Endothelial cell of umbilical vein (primary cell): Measurements from ENCODE around the gene TTC17. TPM values are rescaled to one million over a fixed set of nuclear protein-coding genes. Genes with fewer than 3 reads are reported as not detected.

ENCODE experiments used
- BruUV-seq: library from RNA; stranded (reverse); fragments of 400-500 nt; replicated peaks from 2 replicates; lab custom pipeline; 2021; lab: Mats Ljungman, UMichigan
- CTCF ChIA-PET: fragments of 300-600, 350-600 bp; sonication (Branson Sonifier 250); formaldehyde crosslinking; loops from one replicate; lab custom pipeline; 2021; ENCODE audit warnings: antibody characterized with exemption, inconsistent platforms; lab: Charles Lee
- POLR2A ChIA-PET: fragments of 300-600, 350-600 bp; sonication (Branson Sonifier 250); formaldehyde crosslinking; loops from one replicate; lab custom pipeline; 2021; ENCODE audit warnings: antibody characterized with exemption, inconsistent platforms; lab: Charles Lee
- DNase-seq: peaks from one replicate; pipeline ENCODE4 v3.0.0-alpha.2; 2011; ENCODE audit warnings: low read depth, low spot score
- FAIRE-seq: peaks from 2 replicates; lab custom pipeline; 2011; peaks lifted over from hg19 to GRCh38; lab: Jason Lieb, UNC
- H2AFZ ChIP-seq: 2 replicates; pipeline ENCODE4 v1.6.0; 2012; ENCODE audit warnings: low read depth, low read length, control low read depth, inconsistent platforms
- H3K27ac ChIP-seq: 2 replicates; pipeline ENCODE4 v1.5.1; 2011; ENCODE audit warnings: low read depth, mild to moderate bottlenecking, control low read depth, low read length, moderate library complexity; ENCODE audit not compliant: insufficient read depth
- H3K27me3 ChIP-seq, 2 experiments: 2 replicates each; pipeline versions ENCODE4 v1.6.0 to v1.6.1; 2011; ENCODE audit warnings: low read length in 2 of 2, mixed read lengths in 1 of 2; ENCODE audit not compliant: control insufficient read depth in 2 of 2, insufficient read depth in 2 of 2
- H3K36me3 ChIP-seq, 2 experiments: 2 replicates in 1 of 2; 3 replicates in 1 of 2; pipeline ENCODE4 v1.5.1; 2011; ENCODE audit warnings: low read length in 2 of 2, mild to moderate bottlenecking in 1 of 2, moderate library complexity in 1 of 2; ENCODE audit not compliant: control insufficient read depth in 2 of 2, insufficient read depth in 2 of 2; ENCODE audit errors: extremely low read depth in 1 of 2
- H3K4me1 ChIP-seq: 3 replicates; pipeline ENCODE4 v1.5.1; 2011; ENCODE audit warnings: mild to moderate bottlenecking, low read length; ENCODE audit not compliant: control insufficient read depth, insufficient read depth; ENCODE audit errors: extremely low read depth
- H3K4me2 ChIP-seq: 2 replicates; pipeline ENCODE4 v1.6.1; 2011; ENCODE audit warnings: low read length, control low read depth, mixed read lengths; ENCODE audit not compliant: insufficient read depth
- H3K4me3 ChIP-seq, 3 experiments: fragments of 200-600 bp in 1 of 3; sonication (generic), shearing (Covaris generic) in 1 of 3; replicated peaks in 1 of 3; 2 replicates each; pipeline ENCODE4 v1.5.1; 2011 to 2016; ENCODE audit warnings: control low read depth in 3 of 3, low read length in 3 of 3, mild to moderate bottlenecking in 2 of 3, inconsistent platforms in 1 of 3, low read depth in 1 of 3, moderate library complexity in 1 of 3; ENCODE audit not compliant: insufficient read depth in 1 of 3
- H3K79me2 ChIP-seq: 2 replicates; pipeline ENCODE4 v1.6.0; 2012; ENCODE audit warnings: low read length, inconsistent platforms; ENCODE audit not compliant: control insufficient read depth, insufficient read depth
- H3K9ac ChIP-seq: replicated peaks from 2 replicates; pipeline ENCODE3; 2011; ENCODE audit warnings: low read length, control low read depth; ENCODE audit not compliant: insufficient read depth; ENCODE audit errors: extremely low read depth
- H3K9me1 ChIP-seq: replicated peaks from 3 replicates; pipeline ENCODE4 v1.6.0; 2011; ENCODE audit warnings: mild to moderate bottlenecking, low read length; ENCODE audit not compliant: control insufficient read depth, insufficient read depth; ENCODE audit errors: extremely low read depth
- H3K9me3 ChIP-seq: replicated peaks from 2 replicates; pipeline ENCODE4 v1.5.1; 2012; ENCODE audit warnings: low read length, inconsistent platforms; ENCODE audit not compliant: control insufficient read depth, insufficient read depth
- H4K20me1 ChIP-seq: replicated peaks from 2 replicates; pipeline ENCODE3; 2011; ENCODE audit warnings: mild to moderate bottlenecking, low read length; ENCODE audit not compliant: control insufficient read depth, insufficient read depth; ENCODE audit errors: extremely low read depth
- EZH2 ChIP-seq: IDR thresholded peaks from 2 replicates; pipeline ENCODE4 v1.6.1; 2012; ENCODE audit warnings: borderline replicate concordance, low read depth, mild to moderate bottlenecking, moderate library complexity, low read length, inconsistent platforms; ENCODE audit not compliant: severe bottlenecking
- FOS ChIP-seq: IDR thresholded peaks from 2 replicates; pipeline ENCODE4 v1.6.1; 2011; ENCODE audit warnings: mild to moderate bottlenecking, low read length, moderate library complexity, borderline replicate concordance; ENCODE audit not compliant: insufficient read depth
- GATA2 ChIP-seq: IDR thresholded peaks from 2 replicates; pipeline ENCODE4 v1.7.0; 2011; ENCODE audit warnings: low read depth, mild to moderate bottlenecking, moderate library complexity, mixed read lengths, low read length; ENCODE audit not compliant: insufficient read length, insufficient read depth
- JUN ChIP-seq: IDR thresholded peaks from 2 replicates; pipeline ENCODE4 v1.6.1; 2011; ENCODE audit warnings: borderline replicate concordance, low read depth; ENCODE audit not compliant: insufficient read length, insufficient read depth
- MYC ChIP-seq: IDR thresholded peaks from one replicate; pipeline ENCODE4 v1.6.1; 2011; ENCODE audit warnings: mild to moderate bottlenecking, low read depth, low read length
- POLR2A ChIP-seq: IDR thresholded peaks from 2 replicates; pipeline ENCODE4 v1.6.1; 2012; ENCODE audit warnings: low read depth, mild to moderate bottlenecking, control low read depth, low read length
- POLR2AphosphoS5 ChIP-seq: IDR thresholded peaks from 2 replicates; pipeline ENCODE4 v1.6.1; 2012; ENCODE audit warnings: low read depth, mild to moderate bottlenecking, control low read depth, low read length, moderate library complexity; ENCODE audit not compliant: insufficient read depth
- dilution Hi-C: fragments of 300-500 bp; cut with MboI; formaldehyde crosslinking; loops from one replicate; pipeline ENCODE4 v1.15.0; 2019; ENCODE audit warnings: low sequenced_read_pairs; ENCODE audit not compliant: extremely low pct_ligation_motif_present
- intact Hi-C: fragments of 100-400 bp; cut with micrococcal nuclease; formaldehyde crosslinking; loops from one replicate; pipeline ENCODE4 v1.10.0; 2022
- polyA plus RNA-seq, 4 experiments: library from polyadenylated mRNA; depleted of rRNA in 3 of 4; stranded (reverse) in 3 of 4; unstranded in 1 of 4; fragments of >200 nt; gene quantifications; 2 replicates each; pipeline versions ENCODE4 v1.2.1 to v1.2.3, GENCODE V29; 2011 to 2012; ENCODE audit warnings: missing spikeins in 1 of 4
- total RNA-seq: library from RNA; stranded (reverse); gene quantifications from 2 replicates; pipeline ENCODE4 v1.2.3, GENCODE V29; 2021
- TF ChIP-seq, protein P1 (sequence below), 2 donors: IDR thresholded peaks; 1 replicate in 1 of 2; 2 replicates in 1 of 2; pipeline ENCODE4 v1.5.1; 2011; ENCODE audit warnings: low read length in 2 of 2, mild to moderate bottlenecking in 2 of 2, moderate library complexity in 2 of 2, control low read depth in 1 of 2, inconsistent platforms in 1 of 2, low read depth in 1 of 2; ENCODE audit not compliant: insufficient read depth in 1 of 2; ENCODE audit errors: extremely low read depth in 1 of 2
- TF ChIP-seq, protein P2 (sequence below): IDR thresholded peaks from 2 replicates; pipeline ENCODE4 v1.6.1; 2011; ENCODE audit not compliant: insufficient read depth, insufficient read length

Gene TTC17
- total and polyA plus RNA-seq, 2 donors (not counting 3 experiments of a cell fraction or from before 2014, with no cell fraction given): 60.7 to 66.8 TPM

DNA sequence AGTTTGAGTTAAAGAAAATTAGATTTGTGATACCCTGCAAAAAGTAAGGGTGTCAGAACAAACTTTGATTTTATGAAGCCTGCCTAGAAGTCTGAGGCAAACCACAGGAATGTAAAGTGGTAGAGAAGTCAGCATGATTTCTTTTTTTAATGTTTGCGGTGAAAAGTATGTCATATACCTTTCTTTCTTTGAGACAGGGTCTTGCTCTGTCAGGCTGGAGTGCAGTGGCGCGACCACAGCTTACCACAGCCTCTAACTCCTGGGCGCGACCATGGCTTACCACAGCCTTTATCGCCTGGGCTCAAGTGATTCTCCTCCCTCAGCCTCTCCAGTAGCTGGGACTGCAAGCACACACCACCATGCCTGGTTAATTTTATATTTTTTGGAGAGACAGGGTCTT lies 42.3 kb upstream of the TTC17 start:
- Histone ChIP-seq H3K4me3 (no peak overlapping the region), H3K9ac (no peak overlapping the region), H2AFZ (no peak overlapping the region), H3K27me3 (no peaks in the 10 kb centered on the region), H3K79me2 (peaks cover 72% of the 10 kb centered on the region), H3K4me1 (peaks cover 9% of the 10 kb centered on the region), H4K20me1 (peaks cover 4% of the 10 kb centered on the region), H3K9me1 (no peaks in the 10 kb centered on the region), H3K9me3 (no peaks in the 10 kb centered on the region), H3K27ac (no peak overlapping the region), H3K36me3 (peaks cover 0 to 6% of the 10 kb centered on the region in 2 experiments), H3K4me2 (no peak overlapping the region)
- ChIA-PET POLR2A (no interaction called here), CTCF (no interaction called here)
- dilution Hi-C loops (no loop called here), intact Hi-C loops (no loop called here)
- TF ChIP-seq GATA2: no peak
- no peak for TF ChIP-seq EZH2
- no peak for TF ChIP-seq MYC
- TF ChIP-seq FOS: no peak
- TF ChIP-seq POLR2A: no peak
- no peak for TF ChIP-seq POLR2AphosphoS5
- TF ChIP-seq, protein P1, sequence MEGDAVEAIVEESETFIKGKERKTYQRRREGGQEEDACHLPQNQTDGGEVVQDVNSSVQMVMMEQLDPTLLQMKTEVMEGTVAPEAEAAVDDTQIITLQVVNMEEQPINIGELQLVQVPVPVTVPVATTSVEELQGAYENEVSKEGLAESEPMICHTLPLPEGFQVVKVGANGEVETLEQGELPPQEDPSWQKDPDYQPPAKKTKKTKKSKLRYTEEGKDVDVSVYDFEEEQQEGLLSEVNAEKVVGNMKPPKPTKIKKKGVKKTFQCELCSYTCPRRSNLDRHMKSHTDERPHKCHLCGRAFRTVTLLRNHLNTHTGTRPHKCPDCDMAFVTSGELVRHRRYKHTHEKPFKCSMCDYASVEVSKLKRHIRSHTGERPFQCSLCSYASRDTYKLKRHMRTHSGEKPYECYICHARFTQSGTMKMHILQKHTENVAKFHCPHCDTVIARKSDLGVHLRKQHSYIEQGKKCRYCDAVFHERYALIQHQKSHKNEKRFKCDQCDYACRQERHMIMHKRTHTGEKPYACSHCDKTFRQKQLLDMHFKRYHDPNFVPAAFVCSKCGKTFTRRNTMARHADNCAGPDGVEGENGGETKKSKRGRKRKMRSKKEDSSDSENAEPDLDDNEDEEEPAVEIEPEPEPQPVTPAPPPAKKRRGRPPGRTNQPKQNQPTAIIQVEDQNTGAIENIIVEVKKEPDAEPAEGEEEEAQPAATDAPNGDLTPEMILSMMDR (IDR thresholded peaks at IDR 0.05; ENCODE audit: extremely low read depth in 1 of 2, insufficient read depth in 1 of 2, low read depth in 1 of 2, low read length in 2 of 2): no peak
- TF ChIP-seq, protein P2, sequence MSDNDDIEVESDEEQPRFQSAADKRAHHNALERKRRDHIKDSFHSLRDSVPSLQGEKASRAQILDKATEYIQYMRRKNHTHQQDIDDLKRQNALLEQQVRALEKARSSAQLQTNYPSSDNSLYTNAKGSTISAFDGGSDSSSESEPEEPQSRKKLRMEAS: no peak
- TF ChIP-seq JUN: no peak
- DNase-seq (no peak), FAIRE-seq (no peak)
- no TSS peak for BruUV-seq
